Activated T-helper 1 cell treated with anti-CD3 and anti-CD28 coated beads, Interleukin-12 subunit alpha, Interleukin-12 subunit beta, Interleukin-2, Interleukin-4 antibody, amounts not matched to agents 30 ng/mL and 10 ng/mL and 1 ng/mL, durations not matched to agents 14 hours and 24 hours and 36 hours (primary cell): Measurements from ENCODE around the gene NLRC3. TPM values are rescaled to one million over a fixed set of nuclear protein-coding genes. Genes with fewer than 3 reads are reported as not detected.

Experiments used
- DNase-seq: peaks from one replicate; pipeline ENCODE4 v3.0.0; 2021; ENCODE audit warnings: low spot score
- H3K27ac Mint-ChIP-seq: one replicate; pipeline ENCODE4 v1.8.0; 2021; ENCODE audit warnings: mild to moderate bottlenecking, mixed read lengths
- H3K27me3 Mint-ChIP-seq: one replicate; pipeline ENCODE4 v1.8.0; 2022; ENCODE audit warnings: mild to moderate bottlenecking, moderate library complexity, mixed read lengths; ENCODE audit not compliant: insufficient read depth
- H3K36me3 Mint-ChIP-seq: one replicate; pipeline ENCODE4 v1.8.0; 2021; ENCODE audit warnings: low read depth, mixed read lengths
- H3K4me1 Mint-ChIP-seq: one replicate; pipeline ENCODE4 v1.8.0; 2021; ENCODE audit warnings: low read depth, mixed read lengths
- H3K4me3 Mint-ChIP-seq: one replicate; pipeline ENCODE4 v1.8.0; 2021; ENCODE audit warnings: mild to moderate bottlenecking, moderate library complexity, mixed read lengths
- H3K9me3 Mint-ChIP-seq: one replicate; pipeline ENCODE4 v1.8.0; 2021; ENCODE audit warnings: mixed read lengths
- intact Hi-C: fragments of 100-400 bp; cut with micrococcal nuclease; formaldehyde crosslinking; loops from one replicate; pipeline ENCODE4 v1.15.1; 2024
- total RNA-seq: library from RNA; stranded (reverse); gene quantifications from 2 replicates; pipeline ENCODE4 v1.2.3, GENCODE V29; 2022

The NLRC3 gene
- total RNA-seq, 1 donor from 2014 or later = 21.8 TPM

- Mint-ChIP-seq H3K9me3 (no peaks in the 10 kb centered on the region), H3K4me1 (no peaks in the 10 kb centered on the region), H3K36me3 (peaks cover 20% of the 10 kb centered on the region), H3K4me3 (no peak overlapping the region), H3K27me3 (no peaks in the 10 kb centered on the region), H3K27ac (no peak overlapping the region)
- no peak for DNase-seq
- intact Hi-C loops = no loop called here
These were observed 17.9 kb upstream of the NLRC3 start for GRCh38 chr16:3595110-3595486.

- H3K27ac Mint-ChIP-seq = peak overlapping the region; percentile 40
- intact Hi-C loops = no loop called here
These were observed 17.3 kb upstream of the NLRC3 start for GRCh38 chr16:3594316-3595109.

GRCh38 chr16:3592559-3592958 is 15.4 kb upstream of the NLRC3 start:
- Mint-ChIP-seq H3K4me1 (no peaks in the 10 kb centered on the region), H3K36me3 (peaks cover 24% of the 10 kb centered on the region), H3K4me3 (no peak overlapping the region), H3K27me3 (no peaks in the 10 kb centered on the region), H3K9me3 (no peaks in the 10 kb centered on the region), H3K27ac (no peak overlapping the region)
- intact Hi-C loops = no loop called here
- no peak for DNase-seq

More at GRCh38 chr16:3594316-3595109, 17.3 kb upstream of the NLRC3 start:
- no peak for DNase-seq
- H3K4me1 Mint-ChIP-seq = no peaks in the 10 kb centered on the region
- H3K36me3 Mint-ChIP-seq = peaks cover 20% of the 10 kb centered on the region
- no peak overlapping the region for H3K4me3 Mint-ChIP-seq
- no peaks in the 10 kb centered on the region for H3K9me3 Mint-ChIP-seq
- H3K27me3 Mint-ChIP-seq = no peaks in the 10 kb centered on the region

- no peaks in the 10 kb centered on the region for H3K4me1 Mint-ChIP-seq
- intact Hi-C loops = no loop called here
- no peak overlapping the region for H3K27ac Mint-ChIP-seq
- peaks cover 21% of the 10 kb centered on the region for H3K36me3 Mint-ChIP-seq
- no peaks in the 10 kb centered on the region for H3K27me3 Mint-ChIP-seq
- no peaks in the 10 kb centered on the region for H3K9me3 Mint-ChIP-seq
- H3K4me3 Mint-ChIP-seq = no peak overlapping the region
- no peak for DNase-seq
These were observed 14.8 kb upstream of the NLRC3 start for GRCh38 chr16:3591991-3592390.

GRCh38 chr16:3591436-3591803 is 14.2 kb upstream of the NLRC3 start:
- no peak overlapping the region for H3K4me3 Mint-ChIP-seq
- intact Hi-C loops = no loop called here
- H3K36me3 Mint-ChIP-seq = peaks cover 23% of the 10 kb centered on the region
- no peaks in the 10 kb centered on the region for H3K27me3 Mint-ChIP-seq
- no peak for DNase-seq
- H3K9me3 Mint-ChIP-seq = no peaks in the 10 kb centered on the region
- H3K4me1 Mint-ChIP-seq = no peaks in the 10 kb centered on the region
- H3K27ac Mint-ChIP-seq = no peak overlapping the region

- DNase-seq = no peak
- H3K4me1 Mint-ChIP-seq = peaks cover 4% of the 10 kb centered on the region
- H3K27me3 Mint-ChIP-seq = no peaks in the 10 kb centered on the region
- H3K27ac Mint-ChIP-seq = no peak overlapping the region
- no peak overlapping the region for H3K4me3 Mint-ChIP-seq
- intact Hi-C loops = no loop called here
- H3K36me3 Mint-ChIP-seq = peaks cover 23% of the 10 kb centered on the region
- H3K9me3 Mint-ChIP-seq = no peaks in the 10 kb centered on the region
These were observed 13.7 kb upstream of the NLRC3 start for GRCh38 chr16:3590736-3591435.

- no peak for DNase-seq
- peaks cover 7% of the 10 kb centered on the region for H3K4me1 Mint-ChIP-seq
- peaks cover 20% of the 10 kb centered on the region for H3K36me3 Mint-ChIP-seq
- intact Hi-C loops = no loop called here
- no peak overlapping the region for H3K27ac Mint-ChIP-seq
- no peaks in the 10 kb centered on the region for H3K27me3 Mint-ChIP-seq
- no peaks in the 10 kb centered on the region for H3K9me3 Mint-ChIP-seq
- no peak overlapping the region for H3K4me3 Mint-ChIP-seq
These were observed 12.9 kb upstream of the NLRC3 start for GRCh38 chr16:3589991-3590701.

- H3K27ac Mint-ChIP-seq = no peak overlapping the region
- no peak for DNase-seq
- H3K9me3 Mint-ChIP-seq = no peaks in the 10 kb centered on the region
- H3K4me1 Mint-ChIP-seq = peaks cover 7% of the 10 kb centered on the region
- H3K36me3 Mint-ChIP-seq = peaks cover 20% of the 10 kb centered on the region
- intact Hi-C loops = no loop called here
- H3K27me3 Mint-ChIP-seq = no peaks in the 10 kb centered on the region
- H3K4me3 Mint-ChIP-seq = no peak overlapping the region
These were observed 12.3 kb upstream of the NLRC3 start for GRCh38 chr16:3589441-3589921.

- intact Hi-C loops = no loop called here
- Mint-ChIP-seq H3K27me3 (no peaks in the 10 kb centered on the region), H3K9me3 (no peaks in the 10 kb centered on the region), H3K27ac (no peak overlapping the region), H3K4me3 (no peak overlapping the region), H3K4me1 (peaks cover 7% of the 10 kb centered on the region), H3K36me3 (peaks cover 20% of the 10 kb centered on the region)
- no peak for DNase-seq
These were observed 11.8 kb upstream of the NLRC3 start for GRCh38 chr16:3589001-3589400.

GRCh38 chr16:3587547-3588110 is 10.4 kb upstream of the NLRC3 start:
- Mint-ChIP-seq H3K27me3 (no peaks in the 10 kb centered on the region), H3K4me3 (no peak overlapping the region), H3K9me3 (no peaks in the 10 kb centered on the region), H3K27ac (no peak overlapping the region), H3K36me3 (peaks cover 21% of the 10 kb centered on the region), H3K4me1 (peaks cover 7% of the 10 kb centered on the region)
- intact Hi-C loops = no loop called here
- no peak for DNase-seq

- intact Hi-C loops = no loop called here
- peaks cover 12% of the 10 kb centered on the region for H3K36me3 Mint-ChIP-seq
These were observed 7.2 kb upstream of the NLRC3 start for GRCh38 chr16:3584412-3584811.

GRCh38 chr16:3583303-3584038 is 6.3 kb upstream of the NLRC3 start:
- H3K27me3 Mint-ChIP-seq = no peaks in the 10 kb centered on the region
- H3K36me3 Mint-ChIP-seq = peaks cover 11% of the 10 kb centered on the region
- DNase-seq = no peak
- H3K4me3 Mint-ChIP-seq = no peak overlapping the region
- no peaks in the 10 kb centered on the region for H3K9me3 Mint-ChIP-seq
- no peak overlapping the region for H3K27ac Mint-ChIP-seq
- H3K4me1 Mint-ChIP-seq = peaks cover 32% of the 10 kb centered on the region
- intact Hi-C loops = no loop called here

More at GRCh38 chr16:3584412-3584811, 7.2 kb upstream of the NLRC3 start:
- no peaks in the 10 kb centered on the region for H3K27me3 Mint-ChIP-seq
- peaks cover 23% of the 10 kb centered on the region for H3K4me1 Mint-ChIP-seq
- no peak overlapping the region for H3K27ac Mint-ChIP-seq
- no peaks in the 10 kb centered on the region for H3K9me3 Mint-ChIP-seq
- DNase-seq = no peak
- H3K4me3 Mint-ChIP-seq = no peak overlapping the region
